GM23338 (cell line): Measurements from ENCODE around the gene PICALM. TPM values are rescaled to one million over a fixed set of nuclear protein-coding genes. Genes with fewer than 3 reads are reported as not detected.
"Not testable (repeated sequence)": the region's sequence is repeated elsewhere in the genome, so short reads cannot be mapped to it uniquely, and the experiment has no call there.

Source experiments
- ATAC-seq: fragments of 200-7000 bp; cut with Tn5 transposase; 3 replicates; pipeline ENCODE4 v1.9.1; 2020
- DNase-seq: peaks from one replicate; pipeline ENCODE4 v3.0.0-alpha.2; 2015; ENCODE audit warnings: low spot score
- H2AFZ ChIP-seq: fragments of 200-600 bp; sonication (generic); 2 replicates; pipeline ENCODE4 v1.8.0; 2016; ENCODE audit warnings: antibody characterized with exemption, mild to moderate bottlenecking, moderate library complexity
- H3F3A ChIP-seq: fragments of 200-600 bp; sonication (generic); replicated peaks from 2 replicates; pipeline ENCODE4 v1.8.0; 2017; ENCODE audit warnings: antibody characterized with exemption, mixed run types, low read depth
- H3K27ac ChIP-seq: fragments of 200-600 bp; sonication (generic); 2 replicates; pipeline ENCODE4 v1.6.1; 2016; ENCODE audit warnings: low read depth
- H3K27me3 ChIP-seq: fragments of 200-600 bp; sonication (generic); 2 replicates; pipeline ENCODE4 v1.8.0; 2016; ENCODE audit warnings: mild to moderate bottlenecking, mixed run types, moderate library complexity; ENCODE audit not compliant: insufficient read depth
- H3K36me3 ChIP-seq: fragments of 200-600 bp; sonication (generic); 2 replicates; pipeline ENCODE4 v1.8.0; 2016; ENCODE audit warnings: mild to moderate bottlenecking; ENCODE audit not compliant: insufficient read depth
- H3K4me1 ChIP-seq: fragments of 200-600 bp; sonication (generic); 2 replicates; pipeline ENCODE4 v1.8.0; 2016; ENCODE audit warnings: mild to moderate bottlenecking, moderate library complexity; ENCODE audit not compliant: insufficient read depth
- H3K4me2 ChIP-seq: fragments of 200-600 bp; sonication (generic); 2 replicates; pipeline ENCODE4 v1.7.1; 2017; ENCODE audit warnings: mixed run types
- H3K4me3 ChIP-seq: fragments of 200-600 bp; sonication (generic); 2 replicates; pipeline ENCODE4 v1.6.1; 2016; ENCODE audit warnings: mixed run types
- H3K79me2 ChIP-seq: fragments of 200-600 bp; sonication (generic); replicated peaks from 2 replicates; pipeline ENCODE4 v1.8.0; 2017; ENCODE audit warnings: mild to moderate bottlenecking; ENCODE audit not compliant: insufficient read depth
- H3K9me2 ChIP-seq: fragments of 200-600 bp; sonication (generic); 2 replicates; pipeline ENCODE4 v1.8.0; 2017; ENCODE audit not compliant: insufficient read depth
- H4K20me1 ChIP-seq: fragments of 200-600 bp; sonication (generic); replicated peaks from 2 replicates; pipeline ENCODE4 v1.8.0; 2017; ENCODE audit warnings: mild to moderate bottlenecking; ENCODE audit not compliant: insufficient read depth
- H3K27ac Mint-ChIP-seq: 2 replicates; pipeline ENCODE4 v1.8.0; 2020; ENCODE audit warnings: inconsistent platforms, mild to moderate bottlenecking, moderate library complexity, mixed read lengths
- H3K27me3 Mint-ChIP-seq: 3 replicates; pipeline ENCODE4 v1.8.0; 2022; ENCODE audit warnings: low read depth, mild to moderate bottlenecking, moderate library complexity, mixed read lengths, inconsistent platforms; ENCODE audit not compliant: insufficient read depth, poor library complexity
- H3K36me3 Mint-ChIP-seq: 3 replicates; pipeline ENCODE4 v1.8.0; 2021; ENCODE audit warnings: low read depth, mild to moderate bottlenecking, inconsistent platforms, moderate library complexity, mixed read lengths
- H3K4me1 Mint-ChIP-seq: 3 replicates; pipeline ENCODE4 v1.8.0; 2020; ENCODE audit warnings: mild to moderate bottlenecking, inconsistent platforms, mixed read lengths
- H3K4me3 Mint-ChIP-seq: 3 replicates; pipeline ENCODE4 v1.8.0; 2021; ENCODE audit warnings: moderate library complexity, mild to moderate bottlenecking, inconsistent platforms, mixed read lengths
- H3K9me3 Mint-ChIP-seq: 3 replicates; pipeline ENCODE4 v1.8.0; 2020; ENCODE audit warnings: moderate library complexity, mild to moderate bottlenecking, inconsistent platforms, mixed read lengths
- CREB1 ChIP-seq: fragments of 250-450 bp; sonication (Bioruptor Pico); IDR thresholded peaks from 2 replicates; pipeline ENCODE4 v1.5.0; 2020; ENCODE audit warnings: low read depth, mild to moderate bottlenecking, moderate library complexity
- CTCF ChIP-seq, 2 experiments: fragments of 200-600 bp in 1 of 2; sonication (generic) in 1 of 2; conservative IDR thresholded peaks; 2 replicates each; pipeline versions ENCODE4 v1.5.1 to v1.6.1; 2016 to 2017; ENCODE audit warnings: antibody characterized with exemption in 2 of 2, low read depth in 2 of 2, mild to moderate bottlenecking in 2 of 2, moderate library complexity in 1 of 2
- ETS1 ChIP-seq: IDR thresholded peaks from 2 replicates; pipeline ENCODE4 v1.6.1; 2016; ENCODE audit warnings: antibody characterized with exemption
- EZH2 ChIP-seq: fragments of 200-600 bp; sonication (generic); IDR thresholded peaks from one replicate; pipeline ENCODE4 v1.8.0; 2017; ENCODE audit warnings: antibody characterized with exemption, mild to moderate bottlenecking, low read depth; ENCODE audit not compliant: unreplicated experiment
- EZH2phosphoT487 ChIP-seq: fragments of 200-600 bp; sonication (generic); IDR thresholded peaks from one replicate; pipeline ENCODE4 v1.8.1; 2018; ENCODE audit warnings: antibody characterized with exemption; ENCODE audit not compliant: unreplicated experiment
- JUNB ChIP-seq: IDR thresholded peaks from one replicate; pipeline ENCODE4 v1.6.1; 2016; ENCODE audit warnings: antibody characterized with exemption; ENCODE audit not compliant: unreplicated experiment
- NANOG ChIP-seq: IDR thresholded peaks from 2 replicates; pipeline ENCODE4 v1.6.1; 2016; ENCODE audit warnings: antibody characterized with exemption, borderline replicate concordance
- POLR2AphosphoS5 ChIP-seq: IDR thresholded peaks from 2 replicates; pipeline ENCODE4 v1.6.1; 2016; ENCODE audit warnings: antibody characterized with exemption, low read depth
- STAT1 ChIP-seq: IDR thresholded peaks from one replicate; pipeline ENCODE4 v1.6.1; 2016; ENCODE audit warnings: antibody characterized with exemption; ENCODE audit not compliant: unreplicated experiment
- ZNF114 ChIP-seq: fragments of 250-450 bp; sonication (Bioruptor Pico); IDR thresholded peaks from 2 replicates; pipeline ENCODE4 v1.5.0; 2020; ENCODE audit warnings: mild to moderate bottlenecking, moderate library complexity
- ZNF331 ChIP-seq: fragments of 250-450 bp; sonication (Bioruptor Pico); IDR thresholded peaks from 2 replicates; pipeline ENCODE4 v1.5.0; 2020; ENCODE audit warnings: low read depth, mild to moderate bottlenecking, moderate library complexity
- ZNF462 ChIP-seq: fragments of 250-450 bp; sonication (Bioruptor Pico); IDR thresholded peaks from 2 replicates; pipeline ENCODE4 v1.5.0; 2020; ENCODE audit warnings: mild to moderate bottlenecking, moderate library complexity
- polyA plus RNA-seq: library from polyadenylated mRNA; unstranded; fragments of >200 nt; fragmentation: Nextera tagmentation; extraction: Ambion mirVana; gene quantifications from 2 replicates; pipeline ENCODE4 v1.2.1, GENCODE V29; 2016
- total RNA-seq: library from RNA; depleted of rRNA; stranded (reverse); fragments of >200 nt; shearing (Covaris generic); gene quantifications from 2 replicates; pipeline ENCODE4 v1.2.3, GENCODE V29; 2014

PICALM gene
- total and polyA plus RNA-seq, 2 experiments from 2014 or later: 27.9 to 134 TPM

GRCh38 chr11:85952108-85952485 lies 116.8 kb downstream of the PICALM start:
- H3K27ac ChIP-seq, H3K4me3 Mint-ChIP-seq, H3K4me1 Mint-ChIP-seq, H3K79me2 ChIP-seq, H3K27ac Mint-ChIP-seq, H3K9me2 ChIP-seq, ATAC-seq, H3K9me3 Mint-ChIP-seq, H3K4me3 ChIP-seq, H3K27me3 Mint-ChIP-seq, DNase-seq, H2AFZ ChIP-seq, H3K27me3 ChIP-seq, H3K4me2 ChIP-seq, H3K36me3 ChIP-seq, H3F3A ChIP-seq, H3K4me1 ChIP-seq, H4K20me1 ChIP-seq: not testable (repeated sequence)
- H3K36me3 Mint-ChIP-seq: peaks cover 29% of the 10 kb centered on the region; the same call in 2 of the 3 replicates

- Histone ChIP-seq H4K20me1 (no peaks in the 10 kb centered on the region), H3K27ac (no peak overlapping the region), H3K4me3 (no peak overlapping the region), H3K4me1 (no peaks in the 10 kb centered on the region), H3K27me3 (no peaks in the 10 kb centered on the region), H3K9me2 (no peaks in the 10 kb centered on the region), H3F3A (no peaks in the 10 kb centered on the region), H3K36me3 (no peaks in the 10 kb centered on the region), H2AFZ (no peak overlapping the region), H3K4me2 (no peak overlapping the region), H3K79me2 (no peaks in the 10 kb centered on the region)
- DNase-seq: no peak
- Mint-ChIP-seq H3K4me3 (no peak overlapping the region), H3K27me3 (no peaks in the 10 kb centered on the region), H3K4me1 (no peaks in the 10 kb centered on the region), H3K27ac (no peak overlapping the region), H3K36me3 (peaks cover 29% of the 10 kb centered on the region; the same call in 2 of the 3 replicates), H3K9me3 (peaks cover 4% of the 10 kb centered on the region; the same call in 2 of the 3 replicates)
- no peak for ATAC-seq
- TF ChIP-seq ZNF331 (CRISPR knock-in tag) (no peak), POLR2AphosphoS5 (no peak), CREB1 (CRISPR knock-in tag) (no peak), STAT1 (no peak), ZNF462 (no peak), EZH2phosphoT487 (no peak), ETS1 (no peak), EZH2 (no peak), NANOG (no peak), CTCF (conservative IDR thresholded peaks at IDR 0.05; ENCODE audit: low read depth in 2 of 2) (no peak), JUNB (no peak), ZNF114 (CRISPR knock-in tag) (no peak)
Measured at GRCh38 chr11:85951428-85952107, 117.3 kb downstream of the PICALM start.
